Effector memory CD4-positive, alpha-beta T cell (primary cell): Measurements from ENCODE around the gene CHST15.

Source experiments
- DNase-seq, 3 donors: peaks; one replicate each; pipeline ENCODE4 v3.0.0-alpha.2; 2020
- H3K27ac ChIP-seq: 2 replicates; pipeline ENCODE4 v1.7.0; 2013; ENCODE audit warnings: mild to moderate bottlenecking, low read length, moderate library complexity; ENCODE audit not compliant: insufficient read depth, poor library complexity, severe bottlenecking
- H3K27me3 ChIP-seq: replicated peaks from 2 replicates; pipeline ENCODE4 v1.7.0; 2013; ENCODE audit warnings: mild to moderate bottlenecking, low read length; ENCODE audit not compliant: insufficient read depth, control insufficient read depth, poor library complexity, severe bottlenecking
- H3K36me3 ChIP-seq: 2 replicates; pipeline ENCODE4 v1.7.0; 2013; ENCODE audit warnings: mild to moderate bottlenecking, low read length, moderate library complexity; ENCODE audit not compliant: control insufficient read depth, insufficient read depth
- H3K4me1 ChIP-seq: 2 replicates; pipeline ENCODE4 v1.7.0; 2013; ENCODE audit warnings: low read length, mild to moderate bottlenecking; ENCODE audit not compliant: control insufficient read depth, insufficient read depth, poor library complexity, severe bottlenecking
- H3K4me3 ChIP-seq: 2 replicates; pipeline ENCODE4 v1.7.0; 2013; ENCODE audit warnings: low read length, low read depth, mild to moderate bottlenecking; ENCODE audit not compliant: insufficient read depth, poor library complexity, severe bottlenecking
- H3K9me3 ChIP-seq: 2 replicates; pipeline ENCODE4 v1.7.0; 2013; ENCODE audit warnings: mild to moderate bottlenecking, low read length, moderate library complexity; ENCODE audit not compliant: control insufficient read depth

Gene CHST15

GRCh38 chr10:124059551-124059950 lies 33.8 kb downstream of the CHST15 start:
- no peak overlapping the region for H3K27ac ChIP-seq
- no peak for DNase-seq
- no peak overlapping the region for H3K4me3 ChIP-seq
- no peaks in the 10 kb centered on the region for H3K27me3 ChIP-seq
- no peaks in the 10 kb centered on the region for H3K9me3 ChIP-seq
- H3K36me3 ChIP-seq, result no peaks in the 10 kb centered on the region
- no peaks in the 10 kb centered on the region for H3K4me1 ChIP-seq

- H3K4me3 ChIP-seq, result no peak overlapping the region
- H3K36me3 ChIP-seq, result no peaks in the 10 kb centered on the region
- no peak overlapping the region for H3K27ac ChIP-seq
- no peaks in the 10 kb centered on the region for H3K27me3 ChIP-seq
- no peaks in the 10 kb centered on the region for H3K9me3 ChIP-seq
- DNase-seq, result no peak
- no peaks in the 10 kb centered on the region for H3K4me1 ChIP-seq
Observed at GRCh38 chr10:124058346-124059003, 34.9 kb downstream of the CHST15 start.

DNA sequence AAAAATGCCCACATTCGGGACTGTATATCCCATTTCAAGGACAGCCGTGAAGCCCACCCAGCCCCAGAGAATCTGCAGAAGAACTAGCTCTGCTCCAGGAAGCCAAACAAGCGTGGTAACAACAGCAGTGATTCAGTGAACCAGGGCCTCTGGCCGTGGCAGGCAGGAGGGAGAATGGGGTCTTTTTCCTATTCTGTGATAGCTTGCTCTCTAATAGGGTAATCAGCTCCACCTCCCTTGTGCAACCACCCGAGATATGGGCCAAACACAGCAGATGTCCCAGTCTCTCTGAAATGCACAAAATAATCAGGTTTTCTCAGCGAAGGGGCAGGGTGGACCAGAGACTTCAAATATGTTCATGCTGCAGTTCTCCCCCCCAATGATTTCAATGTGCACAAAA lies 35.8 kb downstream of the CHST15 start:
- DNase-seq, result no peak
- H3K9me3 ChIP-seq, result no peaks in the 10 kb centered on the region
- H3K4me3 ChIP-seq, result no peak overlapping the region

DNA sequence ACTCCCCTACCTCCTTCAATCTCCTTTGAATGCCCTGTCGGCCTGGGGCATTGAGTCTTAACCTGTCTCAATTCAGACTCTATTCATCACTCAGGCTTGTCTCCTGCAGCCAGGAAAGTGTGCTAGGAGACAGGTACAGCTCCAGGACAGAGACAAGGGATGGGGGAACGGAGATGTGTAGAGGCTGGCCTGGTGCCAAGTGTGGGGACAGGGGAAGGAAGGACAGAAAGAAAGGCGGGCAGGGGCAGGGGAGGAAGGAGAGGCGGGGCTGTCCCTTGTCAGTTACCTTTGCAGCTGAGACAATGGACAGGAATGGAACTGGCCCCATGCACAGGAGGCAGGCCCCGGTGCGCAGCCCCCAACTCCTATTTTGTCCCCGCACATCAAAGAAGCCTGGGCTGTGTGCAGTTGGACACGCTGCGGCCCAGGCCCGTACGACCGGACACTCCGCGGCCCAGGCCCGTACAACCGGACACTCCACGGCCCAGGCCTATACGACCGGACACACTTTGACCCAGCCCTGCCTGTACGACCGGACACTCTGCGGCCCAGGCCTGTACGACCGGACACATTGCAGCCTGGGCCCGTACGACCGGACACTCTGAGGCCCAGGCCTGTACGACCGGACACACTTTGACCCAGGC lies 36.9 kb downstream of the CHST15 start:
- Histone ChIP-seq H3K4me1 (no peaks in the 10 kb centered on the region), H3K36me3 (no peaks in the 10 kb centered on the region), H3K9me3 (no peaks in the 10 kb centered on the region), H3K27ac (no peak overlapping the region), H3K27me3 (no peaks in the 10 kb centered on the region), H3K4me3 (no peak overlapping the region)
- no peak for DNase-seq

More for the DNA sequence above, 35.8 kb downstream of the CHST15 start:
- Histone ChIP-seq H3K4me1 (no peaks in the 10 kb centered on the region), H3K27me3 (no peaks in the 10 kb centered on the region), H3K36me3 (no peaks in the 10 kb centered on the region), H3K27ac (no peak overlapping the region)

GRCh38 chr10:124053971-124054370 lies 39.4 kb downstream of the CHST15 start:
- Histone ChIP-seq H3K9me3 (no peaks in the 10 kb centered on the region), H3K36me3 (no peaks in the 10 kb centered on the region), H3K4me3 (no peak overlapping the region), H3K4me1 (no peaks in the 10 kb centered on the region), H3K27ac (no peak overlapping the region), H3K27me3 (no peaks in the 10 kb centered on the region)
- DNase-seq, result no peak

GRCh38 chr10:124052561-124052960 lies 40.8 kb downstream of the CHST15 start:
- no peak overlapping the region for H3K4me3 ChIP-seq
- no peaks in the 10 kb centered on the region for H3K27me3 ChIP-seq
- H3K9me3 ChIP-seq, result no peaks in the 10 kb centered on the region
- H3K4me1 ChIP-seq, result no peaks in the 10 kb centered on the region
- no peak overlapping the region for H3K27ac ChIP-seq
- H3K36me3 ChIP-seq, result no peaks in the 10 kb centered on the region
- DNase-seq, result no peak

GRCh38 chr10:124050021-124051015 lies 43.1 kb downstream of the CHST15 start:
- no peak overlapping the region for H3K4me3 ChIP-seq
- H3K4me1 ChIP-seq, result no peaks in the 10 kb centered on the region
- H3K9me3 ChIP-seq, result no peaks in the 10 kb centered on the region
- H3K27me3 ChIP-seq, result no peaks in the 10 kb centered on the region
- no peaks in the 10 kb centered on the region for H3K36me3 ChIP-seq
- DNase-seq, result no peak
- H3K27ac ChIP-seq, result no peak overlapping the region

DNA sequence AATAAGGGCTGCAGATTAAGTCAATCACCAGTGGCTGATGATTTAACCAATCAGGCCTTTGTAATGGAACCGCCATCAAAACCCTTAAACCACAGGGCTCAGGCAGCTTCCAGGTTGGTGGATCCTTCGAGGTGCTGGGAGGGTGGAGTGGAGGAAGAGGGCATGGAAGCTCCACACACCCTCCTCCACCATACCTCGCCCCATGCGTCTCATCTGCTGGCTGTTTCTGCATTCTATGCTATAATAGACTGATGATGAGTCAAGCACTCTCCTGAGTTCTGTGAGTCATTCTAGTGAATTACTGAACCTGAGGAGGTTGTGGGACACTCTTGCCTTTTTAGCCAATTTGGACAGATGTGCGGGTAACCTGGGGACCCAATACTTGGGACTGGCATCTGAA lies 43.9 kb downstream of the CHST15 start:
- no peak overlapping the region for H3K4me3 ChIP-seq
- H3K4me1 ChIP-seq, result no peaks in the 10 kb centered on the region
- no peaks in the 10 kb centered on the region for H3K36me3 ChIP-seq
- H3K27me3 ChIP-seq, result no peaks in the 10 kb centered on the region
- H3K9me3 ChIP-seq, result no peaks in the 10 kb centered on the region
- no peak overlapping the region for H3K27ac ChIP-seq
- no peak for DNase-seq

GRCh38 chr10:124048371-124049290 lies 44.8 kb downstream of the CHST15 start:
- DNase-seq, result no peak
- Histone ChIP-seq H3K27me3 (no peaks in the 10 kb centered on the region), H3K4me1 (no peaks in the 10 kb centered on the region), H3K4me3 (no peak overlapping the region), H3K27ac (no peak overlapping the region), H3K9me3 (no peaks in the 10 kb centered on the region), H3K36me3 (no peaks in the 10 kb centered on the region)
